Lower lobe of right lung (tissue), 2 donors: ENCODE data around the gene DIAPH3. TPM values are rescaled to one million over a fixed set of nuclear protein-coding genes. Genes with fewer than 3 reads are reported as not detected.

Experiments
- ATAC-seq, 2 donors: fragments of 200-7000 bp; cut with Tn5 transposase; one replicate each; pipeline ENCODE4 v1.9.1; 2020 to 2022; ENCODE audit warnings: mild to moderate bottlenecking in 2 of 2, moderate library complexity in 2 of 2
- DNase-seq: peaks from one replicate; pipeline ENCODE4 v3.0.0-alpha.2; 2020
- H3K27ac ChIP-seq: fragments of 200-600 bp; one replicate; pipeline ENCODE4 v1.8.0; 2022
- H3K27me3 ChIP-seq: fragments of 200-600 bp; one replicate; pipeline ENCODE4 v1.8.0; 2022; ENCODE audit warnings: low read depth
- H3K36me3 ChIP-seq: fragments of 200-600 bp; one replicate; pipeline ENCODE4 v1.8.0; 2022; ENCODE audit warnings: mild to moderate bottlenecking
- H3K4me1 ChIP-seq: fragments of 200-600 bp; one replicate; pipeline ENCODE4 v1.8.0; 2022
- H3K4me3 ChIP-seq: fragments of 200-600 bp; one replicate; pipeline ENCODE4 v1.8.0; 2022; ENCODE audit warnings: mild to moderate bottlenecking
- H3K9me3 ChIP-seq: fragments of 200-600 bp; one replicate; pipeline ENCODE4 v1.8.0; 2022
- intact Hi-C: fragments of 100-400 bp; cut with DNase I; formaldehyde crosslinking; loops from one replicate; pipeline ENCODE4 v1.11.0; 2022
- total RNA-seq: library from RNA; stranded (reverse); fragmentation: NEBNext Ultra II Directional; extraction: Animal tissue kit (Norgen Biotek cat#: 25700); gene quantifications from one replicate; pipeline ENCODE4 v1.2.1, GENCODE V29; 2021
- TF ChIP-seq, protein P1 (sequence below): fragments of 200-600 bp; IDR thresholded peaks from one replicate; pipeline ENCODE4 v1.8.0; 2022; ENCODE audit warnings: antibody characterized with exemption, mild to moderate bottlenecking
- donor health status: DM: no; HTN: yes; CAD: no; lungs with severe emphysema.

DIAPH3 gene
- total RNA-seq, 1 donor from 2014 or later, result 3.2 TPM

DNA sequence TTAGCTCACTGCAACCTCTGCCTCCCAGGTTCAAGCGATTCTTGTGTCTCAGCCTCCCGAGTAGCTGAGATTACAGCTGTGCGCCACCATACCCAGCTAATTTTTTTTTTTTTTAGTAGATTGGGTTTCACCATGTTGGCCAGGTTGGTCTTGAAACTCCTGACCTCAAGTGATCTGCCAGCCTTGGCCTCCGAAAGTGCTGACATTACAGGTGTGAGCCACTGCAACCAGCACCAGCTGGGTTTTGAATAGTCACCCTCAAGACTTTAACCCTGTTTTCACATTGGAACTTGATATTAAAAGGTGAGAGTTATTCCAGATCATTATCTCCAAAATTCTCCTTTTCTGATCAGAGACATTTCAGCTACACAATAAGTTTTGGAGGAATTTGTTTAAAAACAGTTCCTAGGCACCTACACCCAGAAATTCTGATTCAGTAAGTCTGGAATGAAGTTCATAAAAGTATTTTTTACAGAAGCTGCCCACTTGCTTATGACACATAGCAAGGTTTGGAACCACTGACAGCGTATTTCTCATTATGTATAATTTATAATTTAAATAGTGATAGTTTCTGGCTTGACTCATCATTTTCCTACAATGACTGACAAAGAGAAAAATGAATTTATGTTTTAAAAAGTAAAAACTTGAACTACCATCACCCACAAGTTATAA is 417.3 kb downstream of the DIAPH3 start:
- ATAC-seq, result no peak
- no peak for DNase-seq
- intact Hi-C loops, result no loop called here
- no peak overlapping the region for H3K4me3 ChIP-seq
- H3K27ac ChIP-seq, result no peak overlapping the region
- H3K27me3 ChIP-seq, result no peaks in the 10 kb centered on the region
- H3K9me3 ChIP-seq, result no peaks in the 10 kb centered on the region
- TF ChIP-seq, protein P1, sequence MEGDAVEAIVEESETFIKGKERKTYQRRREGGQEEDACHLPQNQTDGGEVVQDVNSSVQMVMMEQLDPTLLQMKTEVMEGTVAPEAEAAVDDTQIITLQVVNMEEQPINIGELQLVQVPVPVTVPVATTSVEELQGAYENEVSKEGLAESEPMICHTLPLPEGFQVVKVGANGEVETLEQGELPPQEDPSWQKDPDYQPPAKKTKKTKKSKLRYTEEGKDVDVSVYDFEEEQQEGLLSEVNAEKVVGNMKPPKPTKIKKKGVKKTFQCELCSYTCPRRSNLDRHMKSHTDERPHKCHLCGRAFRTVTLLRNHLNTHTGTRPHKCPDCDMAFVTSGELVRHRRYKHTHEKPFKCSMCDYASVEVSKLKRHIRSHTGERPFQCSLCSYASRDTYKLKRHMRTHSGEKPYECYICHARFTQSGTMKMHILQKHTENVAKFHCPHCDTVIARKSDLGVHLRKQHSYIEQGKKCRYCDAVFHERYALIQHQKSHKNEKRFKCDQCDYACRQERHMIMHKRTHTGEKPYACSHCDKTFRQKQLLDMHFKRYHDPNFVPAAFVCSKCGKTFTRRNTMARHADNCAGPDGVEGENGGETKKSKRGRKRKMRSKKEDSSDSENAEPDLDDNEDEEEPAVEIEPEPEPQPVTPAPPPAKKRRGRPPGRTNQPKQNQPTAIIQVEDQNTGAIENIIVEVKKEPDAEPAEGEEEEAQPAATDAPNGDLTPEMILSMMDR, result no peak
- H3K36me3 ChIP-seq, result no peaks in the 10 kb centered on the region
- H3K4me1 ChIP-seq, result no peaks in the 10 kb centered on the region

DNA sequence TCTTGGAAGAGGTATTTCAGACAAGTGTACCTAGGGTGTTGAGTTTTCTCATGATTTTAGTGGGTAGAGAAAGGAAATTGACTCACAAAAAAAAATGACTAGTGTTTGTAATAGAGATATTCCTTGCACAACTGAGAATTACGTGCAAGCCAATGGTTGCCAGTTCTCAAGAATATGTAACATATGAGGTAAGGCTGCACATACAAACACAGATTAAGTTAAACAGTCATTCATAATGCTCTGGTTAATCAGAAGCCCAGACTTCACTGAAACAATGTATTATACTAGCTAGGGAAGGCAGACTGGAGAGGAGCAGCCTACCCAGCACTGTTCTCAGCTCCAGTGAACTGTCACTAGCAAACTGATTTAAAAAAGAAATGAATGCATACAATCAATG is 418.3 kb downstream of the DIAPH3 start:
- Histone ChIP-seq H3K27me3 (no peaks in the 10 kb centered on the region), H3K4me3 (no peak overlapping the region), H3K4me1 (no peaks in the 10 kb centered on the region), H3K36me3 (no peaks in the 10 kb centered on the region), H3K27ac (no peak overlapping the region), H3K9me3 (no peaks in the 10 kb centered on the region)
- intact Hi-C loops, result no loop called here
- no peak for DNase-seq
- TF ChIP-seq, protein P1, result no peak
- no peak for ATAC-seq

DNA sequence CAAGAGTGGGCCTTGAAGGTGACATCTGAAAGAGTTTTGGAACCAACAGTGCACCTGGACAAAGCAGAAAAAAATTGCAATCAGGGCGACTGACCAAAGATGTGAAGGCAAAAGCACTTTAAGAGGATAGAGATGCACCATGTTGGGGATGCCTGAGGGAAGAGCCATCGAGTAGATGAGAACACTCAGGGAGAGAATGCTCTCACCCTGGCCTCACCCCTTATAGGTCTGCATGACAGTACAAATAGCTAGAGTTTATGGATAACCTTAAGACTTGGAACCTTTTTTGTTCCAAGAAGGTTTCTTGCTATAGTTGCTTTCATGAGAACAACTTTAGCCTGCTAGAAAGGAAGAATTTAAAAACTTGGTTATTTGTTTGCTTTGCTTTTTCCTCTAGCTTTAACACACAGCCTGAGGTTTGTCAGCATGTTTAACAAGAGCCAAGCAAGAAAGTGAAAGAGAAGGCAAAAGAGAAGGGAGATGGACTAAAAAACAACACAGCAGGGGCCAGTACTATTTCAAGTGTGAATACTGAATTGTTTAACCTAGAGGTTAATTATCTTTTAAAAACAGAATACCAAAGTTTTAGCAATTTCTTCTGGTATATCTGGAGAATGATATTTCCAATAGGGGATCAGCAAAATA is 418.9 kb downstream of the DIAPH3 start:
- intact Hi-C loops, result no loop called here
- Histone ChIP-seq H3K27me3 (no peaks in the 10 kb centered on the region), H3K27ac (no peak overlapping the region), H3K4me3 (no peak overlapping the region), H3K36me3 (no peaks in the 10 kb centered on the region), H3K9me3 (no peaks in the 10 kb centered on the region), H3K4me1 (no peaks in the 10 kb centered on the region)
- DNase-seq, result no peak
- no peak for ATAC-seq
- TF ChIP-seq, protein P1, result no peak

DNA sequence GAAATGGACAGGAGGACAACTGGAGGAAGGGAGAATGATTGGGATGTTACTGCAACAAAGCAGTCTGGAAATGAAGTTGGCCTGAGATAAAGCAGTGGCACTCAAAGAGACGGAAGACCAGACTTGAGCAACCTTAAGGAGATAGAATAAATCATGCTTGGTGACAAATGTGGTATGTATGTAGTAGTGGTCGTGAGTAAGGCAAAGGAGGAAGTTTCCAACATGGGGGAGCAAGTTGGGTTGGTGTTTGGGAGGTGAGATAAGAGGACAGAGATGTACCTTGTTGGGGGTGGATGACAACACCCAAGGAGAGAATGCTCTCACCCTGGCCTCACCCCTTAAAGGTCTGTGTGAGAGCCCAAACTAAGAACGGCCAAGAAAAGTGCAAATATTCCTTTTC is 420.5 kb downstream of the DIAPH3 start:
- no peak for DNase-seq
- TF ChIP-seq, protein P1, result no peak
- no peak overlapping the region for H3K27ac ChIP-seq
- intact Hi-C loops, result no loop called here
- no peaks in the 10 kb centered on the region for H3K9me3 ChIP-seq
- ATAC-seq, result no peak
- H3K4me3 ChIP-seq, result no peak overlapping the region
- no peaks in the 10 kb centered on the region for H3K4me1 ChIP-seq
- H3K27me3 ChIP-seq, result no peaks in the 10 kb centered on the region
- H3K36me3 ChIP-seq, result no peaks in the 10 kb centered on the region

DNA sequence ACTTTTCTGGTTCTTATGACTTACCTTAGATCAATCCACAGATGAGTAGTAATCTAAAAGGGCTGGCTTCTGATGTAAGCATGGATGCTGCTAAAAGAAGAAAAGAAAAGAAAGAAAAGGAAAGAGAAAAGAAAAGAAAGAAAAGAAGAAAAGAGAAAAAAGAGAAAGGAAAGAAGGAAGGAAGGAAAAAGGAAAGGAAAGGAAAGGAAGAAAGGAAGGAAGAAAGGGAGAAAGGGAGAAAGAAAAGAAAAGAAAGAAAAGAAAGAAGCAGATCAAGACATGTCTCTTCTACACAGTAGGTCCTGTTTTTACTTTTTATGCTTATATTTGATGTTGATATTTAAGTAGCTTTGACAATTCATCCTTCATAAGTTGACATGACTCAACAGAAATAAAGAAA is 421.3 kb downstream of the DIAPH3 start:
- Histone ChIP-seq H3K9me3 (no peaks in the 10 kb centered on the region), H3K4me1 (no peaks in the 10 kb centered on the region), H3K27ac (no peak overlapping the region), H3K4me3 (no peak overlapping the region), H3K36me3 (no peaks in the 10 kb centered on the region), H3K27me3 (no peaks in the 10 kb centered on the region)
- no peak for DNase-seq
- TF ChIP-seq, protein P1, result no peak
- no peak for ATAC-seq
- intact Hi-C loops, result no loop called here
